ENCODE data around the gene ZBTB33.

ZBTB33 gene

GRCh38 chrX:120250522-120251271 is at the start of gene ZBTB33:
TSS of gene ZBTB33 (plus strand) at chrX:120250812. CDS start at chrX:120253416, 2,604 bp downstream.
- DNase-seq = peak; percentile 92

GRCh38 chrX:120200851-120201250 is 49.8 kb upstream of the ZBTB33 start:
- DNase-seq = no peak

GRCh38 chrX:120205816-120206753 is 44.5 kb upstream of the ZBTB33 start:
- no peak for DNase-seq

- no peak for DNase-seq
Measured at GRCh38 chrX:120207009-120207605, 43.5 kb upstream of the ZBTB33 start.

GRCh38 chrX:120213438-120214265 is 37.0 kb upstream of the ZBTB33 start:
- peak; percentile 23 for DNase-seq

GRCh38 chrX:120223374-120223773 is 27.2 kb upstream of the ZBTB33 start:
- DNase-seq = no peak

- DNase-seq = no peak
Measured at GRCh38 chrX:120224388-120224787, 26.2 kb upstream of the ZBTB33 start.

GRCh38 chrX:120228187-120228908 is 22.3 kb upstream of the ZBTB33 start:
- DNase-seq = no peak

GRCh38 chrX:120235284-120235683 is 15.3 kb upstream of the ZBTB33 start:
- no peak for DNase-seq

- DNase-seq = no peak
Measured at GRCh38 chrX:120236687-120237479, 13.7 kb upstream of the ZBTB33 start.

GRCh38 chrX:120238933-120239332 is 11.7 kb upstream of the ZBTB33 start:
- no peak for DNase-seq

GRCh38 chrX:120242813-120243212 is 7.8 kb upstream of the ZBTB33 start:
- no peak for DNase-seq

- DNase-seq = no peak
Measured at GRCh38 chrX:120244395-120244734, 6.2 kb upstream of the ZBTB33 start.

- DNase-seq = peak; percentile 83
Measured at GRCh38 chrX:120244735-120245498, 5.7 kb upstream of the ZBTB33 start.

GRCh38 chrX:120251471-120252011 is 929 bp downstream of the ZBTB33 start:
- no peak for DNase-seq

GRCh38 chrX:120253784-120254183 is 3.2 kb downstream of the ZBTB33 start:
- no peak for DNase-seq

GRCh38 chrX:120260369-120260768 is 9.8 kb downstream of the ZBTB33 start:
- DNase-seq = no peak

- no peak for DNase-seq
Measured at GRCh38 chrX:120262859-120263708, 12.5 kb downstream of the ZBTB33 start.

- DNase-seq = no peak
Measured at GRCh38 chrX:120264341-120264740, 13.7 kb downstream of the ZBTB33 start.

Data from NCI-H2029 (cell line).